Karpas-422 (cell line): Measurements from ENCODE around the gene R3HCC1L. TPM values are rescaled to one million over a fixed set of nuclear protein-coding genes. Genes with fewer than 3 reads are reported as not detected.

ENCODE experiments used
- DNase-seq: peaks from one replicate; pipeline ENCODE4 v3.0.0-alpha.2; 2015
- H2AFZ ChIP-seq: fragments of 200-600 bp; sonication (generic); 2 replicates; pipeline ENCODE4 v1.6.1; 2014; ENCODE audit warnings: antibody characterized with exemption, low read length, mixed read lengths
- H3K27ac ChIP-seq: fragments of 200-600 bp; sonication (generic); 2 replicates; pipeline ENCODE4 v1.5.1; 2014; ENCODE audit warnings: mild to moderate bottlenecking, low read length, moderate library complexity
- H3K27me3 ChIP-seq: fragments of 200-600 bp; sonication (generic); 2 replicates; pipeline ENCODE4 v1.6.1; 2014; ENCODE audit warnings: low read length, mixed read lengths
- H3K36me3 ChIP-seq: fragments of 200-600 bp; sonication (generic); 2 replicates; pipeline ENCODE4 v1.6.1; 2014; ENCODE audit warnings: low read length, mixed read lengths; ENCODE audit not compliant: insufficient read depth
- H3K4me1 ChIP-seq: fragments of 200-600 bp; sonication (generic); 2 replicates; pipeline ENCODE4 v1.6.1; 2014; ENCODE audit warnings: mild to moderate bottlenecking, low read length, mixed read lengths
- H3K4me2 ChIP-seq: fragments of 200-600 bp; sonication (generic); 2 replicates; pipeline ENCODE4 v1.6.1; 2014; ENCODE audit warnings: low read length, low read depth, mild to moderate bottlenecking; ENCODE audit not compliant: poor library complexity, severe bottlenecking
- H3K4me3 ChIP-seq: fragments of 200-600 bp; sonication (generic); 2 replicates; pipeline ENCODE4 v1.5.1; 2014; ENCODE audit warnings: mild to moderate bottlenecking, antibody characterized with exemption, low read length, mixed read lengths
- H3K79me2 ChIP-seq: fragments of 200-600 bp; sonication (generic); 2 replicates; pipeline ENCODE4 v1.6.1; 2014; ENCODE audit warnings: mild to moderate bottlenecking, low read length, mixed read lengths
- H3K9ac ChIP-seq: fragments of 200-600 bp; sonication (generic); 2 replicates; pipeline ENCODE4 v1.6.0; 2014; ENCODE audit warnings: low read length
- H3K9me2 ChIP-seq: fragments of 200-600 bp; sonication (generic), shearing (Covaris generic); replicated peaks from 2 replicates; pipeline ENCODE4 v1.6.0; 2014; ENCODE audit warnings: mild to moderate bottlenecking, low read length, moderate library complexity; ENCODE audit not compliant: insufficient read depth
- H3K9me3 ChIP-seq: fragments of 300-700, 200-600 bp; sonication (generic); 2 replicates; pipeline ENCODE4 v1.6.1; 2014; ENCODE audit warnings: low read length, mixed read lengths
- H4K20me1 ChIP-seq: fragments of 200-600 bp; sonication (generic); 2 replicates; pipeline ENCODE4 v1.6.1; 2014; ENCODE audit warnings: mild to moderate bottlenecking, antibody characterized with exemption, low read length, low read depth; ENCODE audit not compliant: insufficient read depth
- total RNA-seq: library from RNA; depleted of rRNA; stranded (reverse); fragments of >200 nt; shearing (Covaris generic); gene quantifications from 2 replicates; pipeline ENCODE4 v1.2.3, GENCODE V29; 2014; ENCODE audit warnings: low replicate concordance

R3HCC1L gene
- total RNA-seq, 1 experiment from 2014 or later, result 13.3 TPM

DNA sequence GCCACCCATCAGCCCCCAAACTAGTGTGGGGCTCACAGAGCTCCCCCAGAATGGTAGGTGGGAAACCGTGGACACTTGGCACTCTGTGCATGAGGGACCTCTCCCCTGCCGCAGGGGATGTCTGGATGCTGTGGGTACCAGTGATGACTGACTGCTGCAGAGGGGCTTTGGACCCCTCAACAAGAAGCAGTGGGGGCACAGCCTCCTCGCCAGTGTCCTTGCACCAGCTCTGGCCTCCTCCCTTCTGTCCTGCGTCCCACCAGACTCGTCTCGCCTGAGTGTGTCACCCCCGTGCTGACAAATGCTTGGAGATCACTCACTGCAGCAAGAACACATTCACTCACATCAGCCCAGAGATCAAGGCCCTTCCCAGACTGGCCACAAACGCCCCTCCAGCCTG lies 37.3 kb upstream of the R3HCC1L start:
- H4K20me1 ChIP-seq, result no peaks in the 10 kb centered on the region
- H3K27ac ChIP-seq, result no peak overlapping the region
- no peak overlapping the region for H3K9ac ChIP-seq
- H3K4me3 ChIP-seq, result no peak overlapping the region
- H3K4me2 ChIP-seq, result no peak overlapping the region
- no peak overlapping the region for H2AFZ ChIP-seq
- H3K9me2 ChIP-seq, result no peaks in the 10 kb centered on the region
- H3K4me1 ChIP-seq, result no peaks in the 10 kb centered on the region
- H3K79me2 ChIP-seq, result no peaks in the 10 kb centered on the region
- no peaks in the 10 kb centered on the region for H3K36me3 ChIP-seq
- H3K27me3 ChIP-seq, result no peaks in the 10 kb centered on the region
- no peak for DNase-seq
- no peaks in the 10 kb centered on the region for H3K9me3 ChIP-seq

DNA sequence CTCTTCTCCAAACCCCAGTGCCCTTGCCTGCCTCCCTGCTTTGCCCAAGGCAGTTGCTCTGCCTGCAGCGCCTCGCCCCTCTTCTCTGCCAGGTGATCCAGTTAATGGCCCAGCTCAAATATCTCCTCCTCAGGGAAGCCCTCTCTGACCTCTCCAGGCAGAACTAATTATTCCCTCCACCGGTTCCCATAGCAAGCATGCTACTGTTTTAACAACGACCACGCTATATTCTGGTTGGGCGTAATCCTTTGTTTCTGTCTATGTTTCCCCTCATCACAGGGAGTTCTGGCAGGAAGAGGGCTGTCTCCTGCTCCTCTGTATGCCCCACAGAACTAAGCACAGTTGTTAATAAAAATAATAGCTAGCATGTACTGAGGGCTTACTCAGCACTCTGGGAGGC lies 36.8 kb upstream of the R3HCC1L start:
- H3K4me3 ChIP-seq, result no peak overlapping the region
- no peaks in the 10 kb centered on the region for H3K9me2 ChIP-seq
- H3K4me1 ChIP-seq, result no peaks in the 10 kb centered on the region
- H3K4me2 ChIP-seq, result no peak overlapping the region
- no peak overlapping the region for H3K27ac ChIP-seq
- DNase-seq, result no peak
- H3K9me3 ChIP-seq, result no peaks in the 10 kb centered on the region
- no peak overlapping the region for H2AFZ ChIP-seq
- no peaks in the 10 kb centered on the region for H4K20me1 ChIP-seq
- no peaks in the 10 kb centered on the region for H3K79me2 ChIP-seq
- H3K36me3 ChIP-seq, result no peaks in the 10 kb centered on the region
- H3K9ac ChIP-seq, result no peak overlapping the region
- no peaks in the 10 kb centered on the region for H3K27me3 ChIP-seq

DNA sequence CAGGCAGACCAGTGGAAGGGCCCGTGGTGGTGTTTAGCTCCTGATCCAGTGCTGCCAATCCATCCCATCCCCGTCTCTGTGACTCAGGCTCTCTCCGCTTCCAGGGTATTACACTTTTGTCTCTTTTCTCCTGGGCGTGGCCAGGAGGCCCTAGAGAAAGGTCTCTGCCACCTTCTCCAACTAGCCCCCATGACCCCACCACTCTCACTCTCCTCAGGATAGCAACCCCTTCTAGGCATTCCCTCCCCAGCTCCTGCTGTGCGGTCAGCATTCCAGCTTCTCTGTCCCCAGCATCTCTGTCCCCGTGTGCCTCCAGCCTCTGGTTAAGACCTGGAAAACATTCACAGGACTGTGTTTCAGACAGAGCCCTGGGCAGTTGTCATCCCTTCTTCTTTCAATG lies 36.2 kb upstream of the R3HCC1L start:
- Histone ChIP-seq H3K9ac (no peak overlapping the region), H3K27ac (no peak overlapping the region), H3K79me2 (no peaks in the 10 kb centered on the region), H3K4me2 (no peak overlapping the region), H3K9me3 (no peaks in the 10 kb centered on the region), H3K4me3 (no peak overlapping the region), H2AFZ (no peak overlapping the region), H3K36me3 (no peaks in the 10 kb centered on the region), H4K20me1 (no peaks in the 10 kb centered on the region), H3K4me1 (no peaks in the 10 kb centered on the region), H3K9me2 (no peaks in the 10 kb centered on the region), H3K27me3 (no peaks in the 10 kb centered on the region)
- DNase-seq, result no peak

DNA sequence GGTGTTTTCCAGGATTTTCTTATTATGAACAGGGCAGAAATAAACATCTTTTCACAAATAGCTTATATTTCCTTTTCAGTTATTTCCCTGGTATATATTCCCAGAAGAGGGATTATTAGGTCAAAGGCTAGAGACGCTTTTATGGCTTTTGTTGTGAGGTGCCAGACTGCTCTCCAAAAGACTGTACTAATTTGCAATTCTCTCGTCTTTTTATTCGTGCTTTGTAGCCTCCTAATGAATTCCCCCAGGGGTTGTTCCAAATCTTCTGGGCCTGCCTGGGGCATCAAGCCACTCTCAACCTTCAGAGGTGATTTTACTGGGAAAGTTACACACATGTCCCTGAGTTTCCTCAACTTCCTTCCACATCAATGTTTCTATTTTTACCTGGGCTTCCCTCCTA lies 34.0 kb upstream of the R3HCC1L start:
- Histone ChIP-seq H3K79me2 (no peaks in the 10 kb centered on the region), H3K9me2 (no peaks in the 10 kb centered on the region), H3K27ac (no peak overlapping the region), H3K36me3 (no peaks in the 10 kb centered on the region), H4K20me1 (no peaks in the 10 kb centered on the region), H3K4me2 (no peak overlapping the region), H3K9ac (no peak overlapping the region), H3K4me1 (no peaks in the 10 kb centered on the region), H2AFZ (no peak overlapping the region), H3K27me3 (no peaks in the 10 kb centered on the region), H3K4me3 (no peak overlapping the region), H3K9me3 (no peaks in the 10 kb centered on the region)
- DNase-seq, result no peak

DNA sequence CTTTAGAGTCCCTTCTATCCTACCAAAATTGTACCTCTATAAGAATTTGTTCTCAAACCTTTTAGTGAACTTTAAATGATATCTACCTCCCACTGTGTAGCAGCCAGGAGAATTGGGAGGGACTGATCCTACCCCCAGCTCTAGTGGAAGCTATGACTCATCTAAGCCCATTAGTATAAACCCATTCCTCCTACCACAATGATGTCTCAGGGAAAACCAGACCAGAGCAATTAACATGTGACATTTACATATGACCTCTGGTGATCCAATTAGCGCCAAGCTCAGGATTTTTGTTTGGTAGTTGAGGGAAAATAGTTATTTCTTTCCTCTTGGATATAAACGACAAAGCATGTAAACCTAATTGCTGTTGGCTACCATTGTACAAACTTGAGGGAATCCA lies 33.1 kb upstream of the R3HCC1L start:
- Histone ChIP-seq H3K9me3 (no peaks in the 10 kb centered on the region), H3K79me2 (no peaks in the 10 kb centered on the region), H3K4me1 (no peaks in the 10 kb centered on the region), H2AFZ (no peak overlapping the region), H3K9me2 (no peaks in the 10 kb centered on the region), H3K4me3 (no peak overlapping the region), H3K36me3 (no peaks in the 10 kb centered on the region), H3K27ac (no peak overlapping the region), H3K27me3 (no peaks in the 10 kb centered on the region), H4K20me1 (no peaks in the 10 kb centered on the region), H3K9ac (no peak overlapping the region), H3K4me2 (no peak overlapping the region)
- no peak for DNase-seq

DNA sequence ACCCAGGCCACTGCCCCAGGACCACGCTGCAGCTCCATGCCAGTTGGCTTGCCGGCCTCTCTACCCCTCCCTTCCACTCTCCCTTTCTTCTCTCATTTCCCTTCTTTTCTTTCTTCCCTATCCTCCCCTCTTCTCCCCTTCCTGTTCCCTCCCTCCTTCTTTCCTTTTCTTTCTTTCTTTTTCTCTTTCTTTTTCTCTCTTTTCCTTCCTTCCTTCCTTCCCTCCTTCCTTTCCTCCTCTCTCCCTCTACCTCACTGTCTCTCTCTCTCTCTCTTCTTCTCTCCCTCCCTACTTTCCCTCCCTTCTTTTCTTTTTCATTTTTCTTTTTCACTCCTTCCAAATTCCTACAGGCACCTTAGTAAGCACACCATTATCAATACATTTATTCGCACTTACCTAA lies 30.3 kb upstream of the R3HCC1L start:
- no peak for DNase-seq
- no peaks in the 10 kb centered on the region for H3K79me2 ChIP-seq
- H3K4me1 ChIP-seq, result no peaks in the 10 kb centered on the region
- H3K36me3 ChIP-seq, result no peaks in the 10 kb centered on the region
- no peaks in the 10 kb centered on the region for H4K20me1 ChIP-seq
- no peaks in the 10 kb centered on the region for H3K9me3 ChIP-seq
- H3K27ac ChIP-seq, result no peak overlapping the region
- H2AFZ ChIP-seq, result no peak overlapping the region
- H3K4me2 ChIP-seq, result no peak overlapping the region
- no peaks in the 10 kb centered on the region for H3K27me3 ChIP-seq
- H3K9me2 ChIP-seq, result no peaks in the 10 kb centered on the region
- H3K9ac ChIP-seq, result no peak overlapping the region
- no peak overlapping the region for H3K4me3 ChIP-seq

DNA sequence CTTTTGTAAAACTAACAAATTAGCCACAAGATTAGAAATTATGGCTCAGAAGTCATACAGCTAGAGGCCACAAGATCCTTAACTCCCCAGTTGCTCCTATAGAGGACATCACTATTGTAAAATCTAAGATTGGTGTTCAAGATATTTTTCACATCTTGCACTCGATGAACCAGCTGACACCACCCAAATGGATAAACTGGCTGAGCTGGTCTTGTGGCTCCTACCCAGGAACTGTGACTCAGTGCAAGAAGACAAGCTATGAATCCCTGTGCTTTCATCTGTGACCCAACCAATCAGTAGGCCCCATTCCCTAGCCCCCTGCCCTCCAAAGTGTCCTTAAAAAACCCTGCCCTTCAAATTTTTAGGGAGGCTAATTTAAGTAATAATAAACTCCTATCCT lies 27.9 kb upstream of the R3HCC1L start:
- Histone ChIP-seq H3K4me2 (no peak overlapping the region), H3K4me1 (no peaks in the 10 kb centered on the region)

DNA sequence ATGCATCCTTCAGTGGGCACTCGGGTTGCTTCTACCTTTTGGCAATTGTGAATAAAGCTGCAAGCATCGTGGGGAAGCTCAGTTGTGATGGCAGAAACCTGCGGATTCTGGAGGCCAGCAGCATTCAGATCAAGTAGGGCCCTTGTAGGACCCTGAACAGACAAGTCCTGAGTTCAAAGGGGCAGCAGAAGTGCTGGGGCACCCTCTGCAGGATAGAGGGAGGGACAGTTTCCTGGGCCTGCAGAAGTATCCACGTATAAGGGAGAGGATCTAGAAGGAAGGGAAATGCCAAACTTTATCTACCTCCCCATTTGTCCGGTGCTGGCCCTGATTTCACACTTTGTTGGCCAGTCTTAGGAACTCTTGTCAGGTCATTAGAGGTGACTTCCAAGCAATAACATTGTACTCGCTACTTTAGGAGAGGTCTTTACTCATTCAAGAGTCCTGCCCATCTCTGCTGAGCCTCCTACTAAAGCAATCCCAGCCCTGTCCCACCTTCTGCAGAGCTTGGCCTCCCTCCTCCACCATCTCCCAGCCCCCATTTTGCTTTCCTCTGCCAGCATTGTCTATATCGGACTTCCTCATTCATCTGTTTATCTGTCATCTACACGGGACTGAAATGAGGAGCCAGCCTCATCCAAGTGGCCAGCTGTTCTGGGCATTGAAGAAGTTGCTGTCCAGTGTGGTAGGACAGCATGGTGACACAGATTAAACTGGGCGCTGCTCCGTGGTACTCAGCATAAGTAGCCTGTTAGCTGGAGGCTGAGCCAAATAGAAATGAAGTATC lies 26.6 kb upstream of the R3HCC1L start:
- no peaks in the 10 kb centered on the region for H3K4me1 ChIP-seq
- no peaks in the 10 kb centered on the region for H3K9me2 ChIP-seq
- H2AFZ ChIP-seq, result no peak overlapping the region
- no peaks in the 10 kb centered on the region for H4K20me1 ChIP-seq
- H3K36me3 ChIP-seq, result no peaks in the 10 kb centered on the region
- no peak overlapping the region for H3K4me2 ChIP-seq
- no peak overlapping the region for H3K9ac ChIP-seq
- no peak overlapping the region for H3K27ac ChIP-seq
- no peaks in the 10 kb centered on the region for H3K79me2 ChIP-seq
- no peaks in the 10 kb centered on the region for H3K9me3 ChIP-seq
- no peak overlapping the region for H3K4me3 ChIP-seq
- no peaks in the 10 kb centered on the region for H3K27me3 ChIP-seq
- no peak for DNase-seq

More for the DNA sequence above, 27.9 kb upstream of the R3HCC1L start:
- Histone ChIP-seq H3K4me3 (no peak overlapping the region), H2AFZ (no peak overlapping the region), H3K9me3 (no peaks in the 10 kb centered on the region), H3K9me2 (no peaks in the 10 kb centered on the region), H3K36me3 (no peaks in the 10 kb centered on the region), H4K20me1 (no peaks in the 10 kb centered on the region), H3K27me3 (no peaks in the 10 kb centered on the region), H3K79me2 (no peaks in the 10 kb centered on the region), H3K9ac (no peak overlapping the region), H3K27ac (no peak overlapping the region)
- no peak for DNase-seq
